Aorta (tissue), 5 donors: ENCODE results near the gene ISLR. TPM values are rescaled to one million over a fixed set of nuclear protein-coding genes. Genes with fewer than 3 reads are reported as not detected.

Experiments used
- ATAC-seq: fragments of 200-7000 bp; cut with Tn5 transposase; one replicate; pipeline ENCODE4 v1.9.1; 2022; ENCODE audit warnings: moderate library complexity; ENCODE audit not compliant: low FRiP score
- DNase-seq, 2 donors: peaks; one replicate each; pipeline ENCODE4 v3.0.0-alpha.2; 2020
- H3K27ac ChIP-seq, 2 donors: one replicate each; pipeline ENCODE4 v1.5.1; 2013; ENCODE audit warnings: low read length in 2 of 2, mild to moderate bottlenecking in 2 of 2, moderate library complexity in 2 of 2, control low read depth in 1 of 2, inconsistent platforms in 1 of 2, low read depth in 1 of 2
- H3K27me3 ChIP-seq, 2 donors: one replicate each; pipeline ENCODE4 v1.6.1; 2013; ENCODE audit warnings: control low read depth in 1 of 2, low read length in 1 of 2, mild to moderate bottlenecking in 1 of 2, moderate library complexity in 1 of 2; ENCODE audit not compliant: insufficient read depth in 2 of 2, control insufficient read depth in 1 of 2
- H3K36me3 ChIP-seq, 2 donors: one replicate each; pipeline ENCODE4 v1.6.1; 2013; ENCODE audit warnings: control low read depth in 1 of 2, low read length in 1 of 2, mild to moderate bottlenecking in 1 of 2; ENCODE audit not compliant: insufficient read depth in 2 of 2, control insufficient read depth in 1 of 2
- H3K4me1 ChIP-seq, 2 donors: one replicate each; pipeline ENCODE4 v1.6.1; 2013; ENCODE audit warnings: low read length in 2 of 2, control low read depth in 1 of 2, mild to moderate bottlenecking in 1 of 2, moderate library complexity in 1 of 2; ENCODE audit not compliant: insufficient read depth in 2 of 2, control insufficient read depth in 1 of 2
- H3K4me3 ChIP-seq, 2 donors: one replicate each; pipeline ENCODE4 v1.5.1; 2013; ENCODE audit warnings: low read length in 2 of 2, control low read depth in 1 of 2, mild to moderate bottlenecking in 1 of 2
- H3K9me3 ChIP-seq: one replicate; pipeline ENCODE4 v1.6.1; 2013; ENCODE audit warnings: mild to moderate bottlenecking, low read length; ENCODE audit not compliant: control insufficient read depth
- WGBS, 2 donors: extraction: QIAGEN DNeasy Blood & Tissue Kit; methylation state at CpG; one replicate each; pipeline ENCODE4 v1.1.7; 2013; 5-methylcytosine and 5-hydroxymethylcytosine counted together
- intact Hi-C, 2 donors: fragments of 100-400 bp; cut with DNase I; formaldehyde crosslinking; loops; one replicate each; pipeline versions ENCODE4 v1.14.2 to v1.15.0; 2022
- polyA plus RNA-seq, 2 donors: library from polyadenylated mRNA; stranded (reverse); fragments of 200-250 nt; gene quantifications; one replicate each; pipeline ENCODE4 v1.2.3, GENCODE V29; 2013
- total RNA-seq, 2 donors: library from RNA; stranded (reverse); fragmentation: NEBNext Ultra II Directional; extraction: Animal tissue kit (Norgen Biotek cat#: 25700); gene quantifications; one replicate each; pipeline ENCODE4 v1.2.1, GENCODE V29; 2021
- donor health status: healthy with polysubstance abuse.
- donor health status: Bipolar disorder and iron deficiency.
- donor health status: DM: no; HTN: no; CAD: no.
- donor health status: DM: no; HTN: no; CAD: no.
- donor health status: DM: yes; HTN: yes; CAD: no.

Gene ISLR
- total and polyA plus RNA-seq, 4 donors: 24.8 to 111 (median 82.2) TPM

DNA sequence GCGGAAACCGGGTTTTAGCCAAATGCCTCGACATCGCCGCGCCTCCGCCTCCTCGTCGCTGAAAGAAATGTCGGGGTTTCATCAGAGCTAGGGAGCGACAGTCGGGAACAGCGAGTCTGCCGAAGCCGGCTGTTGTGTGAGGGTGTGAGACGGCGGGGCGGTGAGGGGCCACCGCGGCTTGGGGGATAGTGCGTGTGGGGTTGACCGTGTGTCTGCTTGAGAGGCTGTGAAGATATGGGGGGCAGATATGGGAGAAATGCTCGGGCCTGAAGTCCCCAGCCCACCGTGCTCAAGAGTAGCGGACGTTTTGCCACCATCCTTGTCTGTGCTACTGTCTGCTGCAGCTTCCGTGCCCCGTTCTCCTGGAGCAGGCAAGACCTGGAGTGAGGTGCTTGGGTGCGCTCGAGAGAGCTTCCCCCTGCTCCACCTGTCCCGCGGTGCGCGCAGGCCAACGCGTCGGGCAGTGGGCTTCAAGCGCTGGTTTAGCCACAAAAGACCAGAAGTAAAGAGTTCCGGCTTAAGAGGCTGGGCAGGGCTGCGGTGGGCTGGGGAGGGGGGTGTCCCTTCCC, 43.8 kb upstream of the ISLR start:
- Histone ChIP-seq H3K27me3 (peaks cover 0 to 4% of the 10 kb centered on the region in 2 donors), H3K4me3 (no peak overlapping the region), H3K9me3 (peaks cover 4% of the 10 kb centered on the region), H3K36me3 (no peaks in the 10 kb centered on the region), H3K27ac (no peak overlapping the region), H3K4me1 (no peaks in the 10 kb centered on the region)
- ATAC-seq: no peak
- intact Hi-C loops: loop anchor here (5.0 to 10.0 kb wide), 4 partner anchors 72 to 193 kb away; no protein-coding TSS in a partner anchor
- DNase-seq: no peak
- WGBS, 2 donors: 5 to 9% methylated on average over 39 to 40 of the region's 40 CpGs

DNA sequence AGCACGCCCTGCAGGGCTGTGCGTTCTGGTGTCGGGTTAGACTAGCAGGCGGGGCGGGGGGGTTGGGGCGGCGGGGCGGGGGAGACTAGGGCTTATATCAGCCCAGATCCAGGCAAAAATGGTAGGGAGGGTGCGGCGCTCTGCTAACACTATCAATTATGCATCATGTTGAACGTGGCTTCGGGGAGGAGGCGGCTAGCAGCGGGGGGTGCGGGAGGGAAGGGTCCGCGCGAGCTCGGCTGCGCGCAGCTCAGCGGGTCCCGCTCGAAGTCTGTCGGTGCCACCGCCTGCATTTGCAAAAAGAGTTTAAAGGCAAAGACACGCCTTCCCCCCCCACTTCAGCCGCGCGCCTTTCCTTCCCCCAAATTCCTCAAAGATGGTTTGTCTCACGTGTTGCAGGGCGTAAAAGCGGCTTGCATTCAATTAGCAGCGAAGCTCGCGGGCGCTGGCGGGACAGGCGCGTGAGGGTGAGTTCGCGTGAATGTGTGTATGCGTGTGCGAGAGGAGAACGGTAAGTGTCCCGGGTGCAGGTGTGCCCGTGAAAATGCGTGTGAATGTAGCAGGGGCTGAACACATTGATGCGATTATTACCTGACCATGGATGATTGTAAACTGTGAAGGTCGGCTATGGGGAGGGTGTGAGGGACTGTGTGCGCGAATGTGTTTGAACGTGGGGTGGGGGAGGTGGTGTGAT, 43.2 kb upstream of the ISLR start, which contains the start of gene ISLR2:
Gene ISLR2 (plus strand): TSS at position 432 of the 694 bp plus-strand sequence. CDS start 2,169 bp downstream, outside the sequence.
- no peak for ATAC-seq
- WGBS, 2 donors: 1 to 2% methylated on average over 49 to 53 of the region's 53 CpGs
- no peak within 1 kb of the TSS for H3K27ac ChIP-seq
- no peaks in the 10 kb centered on the region for H3K4me1 ChIP-seq
- peak in 1 of 2 donors; percentile 73 for DNase-seq
- peaks cover 0 to 4% of the 10 kb centered on the region in 2 donors for H3K27me3 ChIP-seq
- intact Hi-C loops: loop anchor here in 1 of 2 donors (10.0 kb wide), 1 partner anchor 114 kb away; no protein-coding TSS in a partner anchor
- H3K9me3 ChIP-seq: peaks cover 4% of the 10 kb centered on the region
- no peak within 1 kb of the TSS for H3K4me3 ChIP-seq
- no peaks in the 10 kb centered on the region for H3K36me3 ChIP-seq

DNA sequence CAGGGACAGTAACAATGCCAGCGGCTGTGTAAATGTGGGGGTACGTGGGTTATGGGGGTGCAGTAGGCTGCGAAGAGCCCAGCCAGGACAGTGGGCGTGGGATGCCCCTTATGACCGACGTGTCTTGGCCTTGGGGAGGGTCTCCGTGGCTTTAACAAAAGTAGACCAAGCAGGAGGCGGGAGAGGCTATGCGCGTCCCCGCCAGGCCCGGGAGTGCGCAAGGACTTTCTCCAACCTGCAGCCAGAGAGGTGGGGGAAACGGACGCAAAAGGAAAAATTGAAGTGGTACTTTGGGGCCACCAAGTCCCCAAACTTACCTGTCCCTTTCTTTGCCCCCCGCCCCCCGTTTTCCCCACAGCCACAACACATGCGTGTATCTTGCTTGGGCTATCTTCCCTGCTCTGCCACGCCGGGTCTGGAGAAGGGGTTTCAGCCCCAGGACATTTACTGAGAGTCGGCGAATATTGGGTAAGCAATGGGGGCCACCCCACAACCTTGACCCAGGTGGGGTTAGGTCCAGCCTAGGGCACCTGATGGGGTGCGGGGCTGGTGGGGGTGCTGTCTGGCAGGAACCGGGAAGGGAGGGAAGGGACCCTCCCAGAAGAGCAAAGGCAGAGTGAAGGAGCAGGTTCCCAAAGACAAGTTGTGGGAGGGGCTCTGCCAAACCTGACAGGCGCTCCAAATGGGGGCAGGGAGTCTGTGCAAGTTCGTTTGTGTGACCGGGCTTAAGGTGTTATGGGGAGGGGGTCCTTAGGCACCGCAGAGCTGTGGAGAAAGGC, 42.5 kb upstream of the ISLR start:
- intact Hi-C loops: loop anchor here in 1 of 2 donors (10.0 kb wide), 1 partner anchor 114 kb away; no protein-coding TSS in a partner anchor
- Histone ChIP-seq H3K27ac (no peak overlapping the region), H3K4me3 (no peak overlapping the region), H3K4me1 (no peaks in the 10 kb centered on the region), H3K9me3 (peaks cover 4% of the 10 kb centered on the region), H3K27me3 (peaks cover 0 to 4% of the 10 kb centered on the region in 2 donors), H3K36me3 (no peaks in the 10 kb centered on the region)
- WGBS, 2 donors: 11 to 20% methylated on average over 28 of the region's 28 CpGs
- ATAC-seq: no peak
- no peak for DNase-seq

- WGBS, 2 donors: 63 to 71% methylated on average over 19 to 20 of the region's 20 CpGs
- no peaks in the 10 kb centered on the region for H3K4me1 ChIP-seq
- DNase-seq (no peak), ATAC-seq (no peak)
- intact Hi-C loops: loop anchor here in 1 of 2 donors (10.0 kb wide), 1 partner anchor 113 kb away; no protein-coding TSS in a partner anchor
- H3K27me3 ChIP-seq: peaks cover 0 to 4% of the 10 kb centered on the region in 2 donors
- H3K4me3 ChIP-seq: no peak overlapping the region
- no peaks in the 10 kb centered on the region for H3K36me3 ChIP-seq
- H3K27ac ChIP-seq: no peak overlapping the region
- peaks cover 4% of the 10 kb centered on the region for H3K9me3 ChIP-seq
These were observed 41.7 kb upstream of the ISLR start for GRCh38 chr15:74131628-74132413.

- H3K27me3 ChIP-seq: peaks cover 0 to 4% of the 10 kb centered on the region in 2 donors
- intact Hi-C loops: loop anchor here in 1 of 2 donors (10.0 kb wide), 1 partner anchor 112 kb away; no protein-coding TSS in a partner anchor
- H3K4me1 ChIP-seq: no peaks in the 10 kb centered on the region
- 32 to 36% methylated on average over 88 to 90 of the region's 90 CpGs for WGBS, 2 donors
- H3K36me3 ChIP-seq: no peaks in the 10 kb centered on the region
- H3K9me3 ChIP-seq: peaks cover 4% of the 10 kb centered on the region
- no peak for ATAC-seq
- no peak overlapping the region for H3K27ac ChIP-seq
- no peak for DNase-seq
- H3K4me3 ChIP-seq: no peak overlapping the region
These were observed 40.5 kb upstream of the ISLR start for GRCh38 chr15:74132681-74133651.

GRCh38 chr15:74133694-74134386, 39.7 kb upstream of the ISLR start:
- Histone ChIP-seq H3K4me3 (no peak overlapping the region), H3K27me3 (peaks cover 0 to 4% of the 10 kb centered on the region in 2 donors), H3K36me3 (no peaks in the 10 kb centered on the region), H3K9me3 (peaks cover 4% of the 10 kb centered on the region), H3K4me1 (no peaks in the 10 kb centered on the region), H3K27ac (no peak overlapping the region)
- WGBS, 2 donors: 28 to 37% methylated on average over 66 to 71 of the region's 71 CpGs
- no peak for ATAC-seq
- no peak for DNase-seq
- intact Hi-C loops: loop anchor here in 1 of 2 donors (10.0 kb wide), 1 partner anchor 111 kb away; no protein-coding TSS in a partner anchor
